ENCODE measurements around the gene SLC22A17. TPM values are rescaled to one million over a fixed set of nuclear protein-coding genes. Genes with fewer than 3 reads are reported as not detected.

Gene SLC22A17
- total and polyA plus RNA-seq, 2 of the 13 experiments (the other 11 are each of a cell fraction or from before 2014, with no cell fraction given): 0.95 to 1.1 TPM

DNA sequence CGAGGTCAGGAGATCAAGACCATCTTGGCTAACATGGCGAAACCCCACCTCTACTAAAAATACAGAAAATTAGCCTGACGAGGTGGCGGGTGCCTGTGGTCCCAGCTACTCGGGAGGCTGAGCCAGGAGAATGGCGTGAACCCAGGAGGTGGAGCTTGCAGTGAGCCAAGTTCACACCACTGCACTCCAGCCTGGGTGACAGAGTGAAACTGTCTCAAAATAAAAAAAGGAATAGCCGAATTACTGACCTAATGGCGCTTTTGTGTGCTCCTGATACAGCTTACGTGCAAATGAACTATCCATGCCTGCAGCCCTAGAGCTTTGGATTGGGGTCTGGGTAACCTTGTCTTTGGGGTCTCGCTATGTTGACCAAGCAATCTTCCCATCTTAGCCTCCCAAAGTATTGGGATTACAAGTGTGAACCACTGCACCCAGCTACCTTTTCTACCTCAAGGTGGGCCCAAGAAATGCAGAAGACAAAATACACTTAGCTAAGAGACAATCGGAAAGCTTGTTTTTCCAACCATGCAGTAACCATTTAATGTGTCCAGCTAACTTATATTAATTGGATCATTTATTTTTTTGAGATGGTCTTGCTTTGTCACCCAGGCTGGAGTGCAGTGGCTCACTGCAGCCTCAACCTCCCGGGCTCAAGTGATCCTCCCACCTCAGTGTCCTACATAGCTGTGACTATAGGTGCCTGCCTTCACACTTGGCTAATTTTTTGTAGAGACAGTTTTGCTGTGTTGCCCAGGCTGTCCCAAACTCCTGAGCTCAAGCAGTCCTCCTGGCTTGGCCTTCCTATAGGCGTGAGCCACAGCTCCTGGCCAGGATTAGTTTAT, 26.0 kb downstream of the SLC22A17 start (continued):
- TF ChIP-seq HMGXB3 (CRISPR knock-in tag; IDR thresholded peaks at IDR 0.05; ENCODE audit: borderline replicate concordance): no peak
- TF ChIP-seq TSC22D2 (CRISPR knock-in tag; IDR thresholded peaks at IDR 0.05; ENCODE audit: borderline replicate concordance): no peak
- TF ChIP-seq ELK4 (CRISPR knock-in tag; IDR thresholded peaks at IDR 0.05; ENCODE audit: borderline replicate concordance): no peak
- no peak for TF ChIP-seq ZNF10 (CRISPR knock-in tag; IDR thresholded peaks at IDR 0.05; ENCODE audit: borderline replicate concordance, low read depth)
- TF ChIP-seq ZNF598 (CRISPR knock-in tag; IDR thresholded peaks at IDR 0.05; ENCODE audit: borderline replicate concordance): no peak
- TF ChIP-seq ZSCAN12 (CRISPR knock-in tag; IDR thresholded peaks at IDR 0.05): no peak
- no peak for TF ChIP-seq KLF15 (CRISPR knock-in tag; IDR thresholded peaks at IDR 0.05; ENCODE audit: borderline replicate concordance)
- TF ChIP-seq ZBTB14 (CRISPR knock-in tag; IDR thresholded peaks at IDR 0.05): no peak
- TF ChIP-seq, protein P1, sequence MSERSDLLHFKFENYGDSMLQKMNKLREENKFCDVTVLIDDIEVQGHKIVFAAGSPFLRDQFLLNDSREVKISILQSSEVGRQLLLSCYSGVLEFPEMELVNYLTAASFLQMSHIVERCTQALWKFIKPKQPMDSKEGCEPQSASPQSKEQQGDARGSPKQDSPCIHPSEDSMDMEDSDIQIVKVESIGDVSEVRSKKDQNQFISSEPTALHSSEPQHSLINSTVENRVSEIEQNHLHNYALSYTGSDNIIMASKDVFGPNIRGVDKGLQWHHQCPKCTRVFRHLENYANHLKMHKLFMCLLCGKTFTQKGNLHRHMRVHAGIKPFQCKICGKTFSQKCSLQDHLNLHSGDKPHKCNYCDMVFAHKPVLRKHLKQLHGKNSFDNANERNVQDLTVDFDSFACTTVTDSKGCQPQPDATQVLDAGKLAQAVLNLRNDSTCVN (CRISPR knock-in tag; IDR thresholded peaks at IDR 0.05; ENCODE audit: borderline replicate concordance): no peak
- no peak for TF ChIP-seq ZSCAN29 (CRISPR knock-in tag; conservative IDR thresholded peaks at IDR 0.05)
- no peak for TF ChIP-seq NFIC (IDR thresholded peaks at IDR 0.05; ENCODE audit: low read length)
- TF ChIP-seq, protein P2, sequence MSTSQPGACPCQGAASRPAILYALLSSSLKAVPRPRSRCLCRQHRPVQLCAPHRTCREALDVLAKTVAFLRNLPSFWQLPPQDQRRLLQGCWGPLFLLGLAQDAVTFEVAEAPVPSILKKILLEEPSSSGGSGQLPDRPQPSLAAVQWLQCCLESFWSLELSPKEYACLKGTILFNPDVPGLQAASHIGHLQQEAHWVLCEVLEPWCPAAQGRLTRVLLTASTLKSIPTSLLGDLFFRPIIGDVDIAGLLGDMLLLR (CRISPR knock-in tag; IDR thresholded peaks at IDR 0.05): no peak
- TF ChIP-seq TAF1 (CRISPR knock-in tag; IDR thresholded peaks at IDR 0.05): no peak
- peak; percentile 31; the same call in 1 of the 2 replicates for TF ChIP-seq ZNF205 (CRISPR knock-in tag; IDR thresholded peaks at IDR 0.05)
- 0 out of 2 replicates have a peak, but pooled peaks have one; percentile 13 for TF ChIP-seq TEAD2 (CRISPR knock-in tag; IDR thresholded peaks at IDR 0.05)
- TF ChIP-seq ZNF512B (CRISPR knock-in tag; IDR thresholded peaks at IDR 0.05; ENCODE audit: borderline replicate concordance): peak; percentile 92
